Adrenal gland (tissue), 5 donors: ENCODE results near the gene IL1RL2.

ENCODE experiments used
- POLR2A ChIP-seq, 2 donors: fragments of 450-650 bp; IDR thresholded peaks; one replicate each; pipeline ENCODE4 v1.6.1; 2017; ENCODE audit warnings: antibody characterized with exemption in 2 of 2, mild to moderate bottlenecking in 2 of 2, moderate library complexity in 1 of 2
- TF ChIP-seq, protein P1 (sequence below), 6 experiments: fragments of 450-650 bp in 4 of 6; fragments of 200-600 bp in 2 of 6; sonication (generic) in 1 of 6; IDR thresholded peaks; 1 replicate in 5 of 6; 2 replicates in 1 of 6; pipeline versions ENCODE4 v1.5.1 to v1.8.0; 2016 to 2021; ENCODE audit warnings: antibody characterized with exemption in 6 of 6, mild to moderate bottlenecking in 2 of 6, moderate library complexity in 1 of 6
- donor health status: DM: no; HTN: no; CAD: no.

DNA sequence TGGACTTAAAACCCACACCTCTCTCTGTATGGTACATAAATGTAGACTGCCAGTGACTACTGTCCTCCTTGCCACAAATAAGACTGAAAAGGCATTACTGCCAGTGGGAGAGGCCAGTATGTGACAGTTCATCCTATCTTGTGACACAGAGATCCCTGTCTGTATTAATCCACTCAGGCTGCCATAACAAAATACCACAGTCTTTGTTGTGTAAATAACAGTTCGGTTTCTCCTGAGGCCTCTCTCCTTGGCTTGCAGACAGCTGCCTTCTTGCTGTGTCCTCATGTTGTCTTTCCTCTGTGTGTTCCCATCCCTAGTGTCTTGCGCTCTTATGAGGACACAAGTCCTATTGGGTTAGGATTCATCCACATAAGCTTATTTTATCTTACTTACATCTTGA is 78.1 kb downstream of the IL1RL2 start:
- TF ChIP-seq, protein P1, sequence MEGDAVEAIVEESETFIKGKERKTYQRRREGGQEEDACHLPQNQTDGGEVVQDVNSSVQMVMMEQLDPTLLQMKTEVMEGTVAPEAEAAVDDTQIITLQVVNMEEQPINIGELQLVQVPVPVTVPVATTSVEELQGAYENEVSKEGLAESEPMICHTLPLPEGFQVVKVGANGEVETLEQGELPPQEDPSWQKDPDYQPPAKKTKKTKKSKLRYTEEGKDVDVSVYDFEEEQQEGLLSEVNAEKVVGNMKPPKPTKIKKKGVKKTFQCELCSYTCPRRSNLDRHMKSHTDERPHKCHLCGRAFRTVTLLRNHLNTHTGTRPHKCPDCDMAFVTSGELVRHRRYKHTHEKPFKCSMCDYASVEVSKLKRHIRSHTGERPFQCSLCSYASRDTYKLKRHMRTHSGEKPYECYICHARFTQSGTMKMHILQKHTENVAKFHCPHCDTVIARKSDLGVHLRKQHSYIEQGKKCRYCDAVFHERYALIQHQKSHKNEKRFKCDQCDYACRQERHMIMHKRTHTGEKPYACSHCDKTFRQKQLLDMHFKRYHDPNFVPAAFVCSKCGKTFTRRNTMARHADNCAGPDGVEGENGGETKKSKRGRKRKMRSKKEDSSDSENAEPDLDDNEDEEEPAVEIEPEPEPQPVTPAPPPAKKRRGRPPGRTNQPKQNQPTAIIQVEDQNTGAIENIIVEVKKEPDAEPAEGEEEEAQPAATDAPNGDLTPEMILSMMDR (IDR thresholded peaks at IDR 0.05) = no peak
- no peak for TF ChIP-seq POLR2A (IDR thresholded peaks at IDR 0.05)
